Stomach smooth muscle (tissue), 2 donors: ENCODE results near the gene OGFRL1.

Experiments used
- H3K27ac ChIP-seq: one replicate; pipeline ENCODE4 v1.7.0; 2013; ENCODE audit warnings: mild to moderate bottlenecking, low read length, inconsistent platforms
- H3K27me3 ChIP-seq, 2 donors: one replicate each; pipeline ENCODE4 v1.7.0; 2013; ENCODE audit warnings: low read length in 2 of 2; ENCODE audit not compliant: insufficient read depth in 2 of 2, control insufficient read depth in 1 of 2
- H3K36me3 ChIP-seq, 2 donors: one replicate each; pipeline ENCODE4 v1.7.0; 2013; ENCODE audit warnings: low read length in 2 of 2; ENCODE audit not compliant: control insufficient read depth in 2 of 2, insufficient read depth in 2 of 2
- H3K4me1 ChIP-seq: one replicate; pipeline ENCODE4 v1.7.0; 2013; ENCODE audit warnings: low read length; ENCODE audit not compliant: control insufficient read depth, insufficient read depth
- H3K4me3 ChIP-seq, 2 donors: one replicate each; pipeline ENCODE4 v1.7.0; 2013; ENCODE audit warnings: low read length in 2 of 2
- H3K9ac ChIP-seq, 2 donors: one replicate each; pipeline ENCODE4 v1.7.0; 2013; ENCODE audit warnings: low read length in 2 of 2, mild to moderate bottlenecking in 1 of 2
- H3K9me3 ChIP-seq, 2 donors: one replicate each; pipeline ENCODE4 v1.7.0; 2013; ENCODE audit warnings: low read length in 2 of 2; ENCODE audit not compliant: control insufficient read depth in 2 of 2
- donor health status: healthy.
- donor health status: Pancreatic carcinoma.

The OGFRL1 gene

GRCh38 chr6:71349976-71350615 lies 61.5 kb downstream of the OGFRL1 start:
- no peak overlapping the region for H3K4me3 ChIP-seq
- H3K36me3 ChIP-seq = no peaks in the 10 kb centered on the region
- H3K27me3 ChIP-seq = no peaks in the 10 kb centered on the region
- no peaks in the 10 kb centered on the region for H3K9me3 ChIP-seq
- H3K9ac ChIP-seq = peak overlapping the region in 1 of 2 donors; percentile 2
- peaks cover 17% of the 10 kb centered on the region for H3K4me1 ChIP-seq
- H3K27ac ChIP-seq = peak overlapping the region; percentile 56

DNA sequence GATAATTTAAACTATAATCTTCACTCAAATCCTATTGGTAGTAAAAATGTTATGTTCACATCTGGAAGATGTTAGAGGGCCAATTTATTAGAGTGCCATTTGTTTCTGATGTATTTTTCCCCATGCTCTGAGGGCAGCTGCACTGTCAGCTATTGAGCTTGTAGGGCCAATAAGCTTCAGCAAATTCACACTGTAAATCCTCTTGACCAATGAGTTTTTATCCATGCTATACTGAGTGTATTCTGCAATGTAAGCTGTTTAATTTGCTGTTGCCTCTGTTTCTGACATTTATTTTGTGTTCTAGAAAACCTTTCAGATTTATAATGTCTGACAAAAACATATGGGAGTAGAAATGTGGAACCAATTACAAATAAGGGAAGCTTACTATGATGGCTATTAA lies 62.6 kb downstream of the OGFRL1 start:
- Histone ChIP-seq H3K9me3 (no peaks in the 10 kb centered on the region), H3K27ac (peak overlapping the region; percentile 56), H3K4me3 (no peak overlapping the region), H3K4me1 (peaks cover 17% of the 10 kb centered on the region), H3K36me3 (no peaks in the 10 kb centered on the region), H3K9ac (no peak overlapping the region), H3K27me3 (no peaks in the 10 kb centered on the region)
